Peyer's patch (tissue), 4 donors: ENCODE measurements around the gene OSBPL6.

ENCODE experiments used
- CTCF ChIP-seq, 6 experiments: fragments of 450-650 bp in 4 of 6; fragments of 200-600 bp in 2 of 6; sonication (generic) in 1 of 6; IDR thresholded peaks; one replicate each; pipeline ENCODE4 v1.5.1; 2017 to 2019; ENCODE audit warnings: antibody characterized with exemption in 6 of 6, mild to moderate bottlenecking in 3 of 6, moderate library complexity in 1 of 6
- POLR2A ChIP-seq, 2 donors: fragments of 450-650 bp; IDR thresholded peaks; one replicate each; pipeline ENCODE4 v1.5.1; 2017; ENCODE audit warnings: antibody characterized with exemption in 2 of 2, mild to moderate bottlenecking in 2 of 2, moderate library complexity in 2 of 2

- TF ChIP-seq CTCF (IDR thresholded peaks at IDR 0.05) (no peak), POLR2A (IDR thresholded peaks at IDR 0.05) (no peak)
Observed at GRCh38 chr2:178388287-178388686, 194.0 kb downstream of the OSBPL6 start.
